CD4-positive, alpha-beta T cell treated with Interleukin-15 for 4 hours (primary cell): Measurements from ENCODE around the gene CDHR2.

Experiments
- DNase-seq: peaks from one replicate; pipeline ENCODE4 v3.0.0-alpha.2; 2020; ENCODE audit warnings: low spot score

CDHR2 gene

DNA sequence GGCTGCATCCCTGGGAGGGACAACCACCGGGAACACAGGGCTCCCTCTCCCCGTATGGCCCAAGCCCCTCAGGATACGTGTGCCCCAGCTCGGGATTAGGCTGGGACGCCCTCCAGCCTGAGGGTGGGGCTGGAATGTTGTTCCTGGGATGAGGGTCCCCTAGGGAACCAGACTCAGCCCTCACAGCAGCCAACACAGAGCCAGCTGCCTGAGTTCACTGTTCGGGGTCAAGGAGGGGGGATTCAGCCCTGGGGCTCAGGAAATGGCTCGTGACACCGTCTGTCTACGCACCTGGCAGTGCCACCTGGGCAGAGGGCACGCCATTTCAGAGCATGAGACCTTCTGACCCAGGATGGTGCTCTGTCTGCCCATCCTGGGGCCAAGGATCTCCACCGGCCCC, 20.8 kb upstream of the CDHR2 start:
- no peak for DNase-seq

- no peak for DNase-seq
Measured at GRCh38 chr5:176528761-176529115, 20.4 kb upstream of the CDHR2 start.

GRCh38 chr5:176529116-176529740, 19.9 kb upstream of the CDHR2 start:
- DNase-seq: no peak

- peak; percentile 63 for DNase-seq
Measured at GRCh38 chr5:176529741-176530141, 19.4 kb upstream of the CDHR2 start.

- no peak for DNase-seq
Measured at GRCh38 chr5:176530393-176530982, 18.7 kb upstream of the CDHR2 start.

- peak; percentile 25 for DNase-seq
Measured at GRCh38 chr5:176530983-176531901, 17.9 kb upstream of the CDHR2 start.

GRCh38 chr5:176531902-176532493, 17.1 kb upstream of the CDHR2 start:
- no peak for DNase-seq

- DNase-seq: no peak
Measured at GRCh38 chr5:176532795-176533194, 16.3 kb upstream of the CDHR2 start.

- no peak for DNase-seq
Measured at GRCh38 chr5:176533390-176533789, 15.8 kb upstream of the CDHR2 start.

GRCh38 chr5:176533894-176534611, 15.1 kb upstream of the CDHR2 start:
- DNase-seq: peak; percentile 59

DNA sequence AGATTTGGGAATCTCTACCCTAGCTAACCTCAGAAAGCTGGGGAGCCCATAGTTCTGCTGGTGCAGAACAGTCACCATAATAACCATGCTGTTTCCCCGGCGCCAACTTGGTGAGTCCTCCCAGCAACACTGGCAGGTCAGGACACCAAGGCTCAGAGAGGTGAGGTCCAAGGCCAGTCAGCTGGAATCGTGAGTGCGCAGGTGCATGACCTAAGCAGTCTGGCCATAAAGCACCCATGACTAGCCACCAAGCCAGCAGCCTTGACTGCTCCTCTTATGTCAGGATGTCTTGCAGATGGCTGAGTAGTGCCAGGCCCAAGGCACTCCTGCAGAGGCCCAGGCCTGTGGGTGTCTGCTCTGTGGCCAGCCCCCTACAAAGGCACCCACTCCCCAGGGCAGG, 14.5 kb upstream of the CDHR2 start:
- no peak for DNase-seq

- DNase-seq: peak; percentile 52
Measured at GRCh38 chr5:176535101-176535663, 14.0 kb upstream of the CDHR2 start.

GRCh38 chr5:176535664-176536131, 13.4 kb upstream of the CDHR2 start:
- no peak for DNase-seq

GRCh38 chr5:176536132-176536901, 12.8 kb upstream of the CDHR2 start:
- peak; percentile 77 for DNase-seq

- DNase-seq: peak; percentile 98
Measured at GRCh38 chr5:176536902-176537553, 12.1 kb upstream of the CDHR2 start, which contains the start of gene RNF44. Gene RNF44 (minus strand): TSS chr5:176537402. CDS start chr5:176532472, 4,930 bp downstream.

GRCh38 chr5:176537554-176538229, 11.4 kb upstream of the CDHR2 start:
- DNase-seq: peak; percentile 99

- no peak for DNase-seq
Measured at GRCh38 chr5:176538230-176538988, 10.7 kb upstream of the CDHR2 start.

DNA sequence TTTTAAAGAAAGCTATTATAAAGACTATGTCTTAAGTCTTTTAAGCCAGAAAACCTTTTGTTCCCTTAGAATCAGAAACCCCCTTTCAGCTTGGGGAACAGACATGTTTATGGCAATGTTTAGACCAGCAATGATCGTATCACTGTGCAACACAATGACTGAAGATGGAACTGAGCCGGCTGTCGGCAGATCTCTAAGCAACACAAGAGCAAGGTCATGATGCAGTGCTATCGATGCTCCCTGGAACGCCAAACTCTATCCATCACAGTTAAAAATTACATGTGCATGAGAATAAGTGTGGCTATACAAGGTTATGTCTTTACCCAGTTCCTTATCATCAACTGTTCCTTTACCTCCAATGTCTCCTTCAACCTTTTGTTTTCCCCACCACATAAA, 10.2 kb upstream of the CDHR2 start:
- DNase-seq: no peak

GRCh38 chr5:176540476-176540899, 8.7 kb upstream of the CDHR2 start:
- DNase-seq: no peak
